Bronchial epithelial cell (primary cell): ENCODE results near the gene PCP2. TPM values are rescaled to one million over a fixed set of nuclear protein-coding genes. Genes with fewer than 3 reads are reported as not detected.

ENCODE experiments used
- DNase-seq: peaks from one replicate; pipeline ENCODE4 v3.0.0-alpha.2; 2010; ENCODE audit warnings: low read depth
- FAIRE-seq: peaks from 2 replicates; lab custom pipeline; 2011; peaks lifted over from hg19 to GRCh38; lab: Jason Lieb, UNC
- H3K27me3 ChIP-seq: 2 replicates; pipeline ENCODE4 v1.5.1; 2011; ENCODE audit warnings: low read length; ENCODE audit not compliant: control insufficient read depth, insufficient read depth
- H3K36me3 ChIP-seq: 2 replicates; pipeline ENCODE4 v1.5.1; 2011; ENCODE audit warnings: low read length; ENCODE audit not compliant: control insufficient read depth, insufficient read depth
- H3K4me3 ChIP-seq: 2 replicates; pipeline ENCODE4 v1.5.1; 2011; ENCODE audit warnings: mild to moderate bottlenecking, low read depth, low read length, control low read depth
- CTCF ChIP-seq: IDR thresholded peaks from 2 replicates; pipeline ENCODE4 v1.5.1; 2011; ENCODE audit warnings: mild to moderate bottlenecking, moderate library complexity, low read length, control low read depth, inconsistent platforms; ENCODE audit not compliant: insufficient read depth, severe bottlenecking
- total RNA-seq: library from RNA; depleted of rRNA; stranded (reverse); fragments of >200 nt; gene quantifications from 2 replicates; pipeline ENCODE4 v1.2.1, GENCODE V29; 2014

PCP2 gene
- total RNA-seq, 1 donor from 2014 or later: not detected

GRCh38 chr19:7624810-7625209 lies 8.7 kb downstream of the PCP2 start:
- Histone ChIP-seq H3K27me3 (no peaks in the 10 kb centered on the region), H3K4me3 (no peak overlapping the region), H3K36me3 (peaks cover 45% of the 10 kb centered on the region)
- DNase-seq (no peak), FAIRE-seq (no peak)
- no peak for TF ChIP-seq CTCF

- Histone ChIP-seq H3K4me3 (no peak overlapping the region), H3K36me3 (peaks cover 47% of the 10 kb centered on the region), H3K27me3 (no peaks in the 10 kb centered on the region)
- DNase-seq: no peak
- no peak for FAIRE-seq
- no peak for TF ChIP-seq CTCF
Observed at GRCh38 chr19:7623725-7624603, 9.6 kb downstream of the PCP2 start.

GRCh38 chr19:7622933-7623685 lies 10.4 kb downstream of the PCP2 start:
- no peak overlapping the region for H3K4me3 ChIP-seq
- FAIRE-seq (peak; percentile 95), DNase-seq (no peak)
- TF ChIP-seq CTCF: no peak
- no peaks in the 10 kb centered on the region for H3K27me3 ChIP-seq
- H3K36me3 ChIP-seq: peaks cover 50% of the 10 kb centered on the region

- no peak for FAIRE-seq
- no peak for TF ChIP-seq CTCF
- DNase-seq: no peak
- Histone ChIP-seq H3K27me3 (no peaks in the 10 kb centered on the region), H3K36me3 (peaks cover 44% of the 10 kb centered on the region), H3K4me3 (no peak overlapping the region)
Observed at GRCh38 chr19:7620442-7621412, 12.8 kb downstream of the PCP2 start.

GRCh38 chr19:7619671-7620441 lies 13.7 kb downstream of the PCP2 start:
- Histone ChIP-seq H3K36me3 (peaks cover 40% of the 10 kb centered on the region), H3K27me3 (no peaks in the 10 kb centered on the region), H3K4me3 (no peak overlapping the region)
- no peak for TF ChIP-seq CTCF
- FAIRE-seq (no peak), DNase-seq (no peak)
